GM12878 (cell line): ENCODE measurements around the gene NEURL4. TPM values are rescaled to one million over a fixed set of nuclear protein-coding genes. Genes with fewer than 3 reads are reported as not detected.

Source experiments
- ATAC-seq: fragments of 200-7000 bp; cut with Tn5 transposase; 3 replicates; pipeline ENCODE4 v1.9.1; 2020; ENCODE audit warnings: mild to moderate bottlenecking, moderate library complexity
- BruUV-seq: library from RNA; stranded (reverse); fragments of 400-500 nt; replicated peaks from 2 replicates; lab custom pipeline; 2021; lab: Mats Ljungman, UMichigan
- CTCF ChIA-PET: fragments of 300-600 bp; sonication (Branson Sonifier 250); formaldehyde crosslinking; extraction: SDS; loops from one replicate; lab custom pipeline; 2021; ENCODE audit warnings: inconsistent platforms; lab: Yijun Ruan, JAX
- POLR2A ChIA-PET: fragments of 350-600 bp; formaldehyde crosslinking; extraction: SDS; loops from one replicate; lab custom pipeline; 2021; ENCODE audit warnings: inconsistent platforms; lab: Charles Lee
- RAD21 ChIA-PET: fragments of 300-600 bp; sonication (Branson Sonifier 250); formaldehyde crosslinking; loops from one replicate; lab custom pipeline; 2023; ENCODE audit warnings: antibody characterized with exemption; ENCODE audit not compliant: unreplicated experiment; lab: Charles Lee
- SMC1A ChIA-PET: fragments of 300-600 bp; sonication (Branson Sonifier 250); formaldehyde crosslinking; loops from one replicate; lab custom pipeline; 2023; ENCODE audit not compliant: unreplicated experiment, uncharacterized antibody; lab: Charles Lee
- DNase-seq: peaks from one replicate; pipeline ENCODE4 v3.0.0-alpha.2; 2011; ENCODE audit warnings: low read depth, low spot score
- FAIRE-seq: peaks from 3 replicates; lab custom pipeline; 2011; peaks lifted over from hg19 to GRCh38; lab: Jason Lieb, UNC
- H2AFZ ChIP-seq: 2 replicates; pipeline ENCODE4 v1.6.0; 2011; ENCODE audit warnings: low read depth, low read length, control low read depth; ENCODE audit not compliant: control insufficient read depth
- H3K27ac ChIP-seq: 2 replicates; pipeline ENCODE4 v1.5.1; 2011; ENCODE audit warnings: control low read depth; ENCODE audit not compliant: control insufficient read depth, insufficient read depth
- H3K27me3 ChIP-seq, 2 experiments: replicated peaks in 1 of 2; 2 replicates each; pipeline versions ENCODE4 v1.6.0 to v1.6.1; 2011; ENCODE audit warnings: low read length in 1 of 2; ENCODE audit not compliant: control insufficient read depth in 2 of 2, insufficient read depth in 2 of 2
- H3K36me3 ChIP-seq, 2 experiments: 2 replicates each; pipeline ENCODE4 v1.5.1; 2011; ENCODE audit warnings: low read length in 1 of 2; ENCODE audit not compliant: control insufficient read depth in 2 of 2, insufficient read depth in 2 of 2
- H3K4me1 ChIP-seq: 2 replicates; pipeline ENCODE4 v1.6.1; 2011; ENCODE audit warnings: mild to moderate bottlenecking, low read length, moderate library complexity, mixed read lengths; ENCODE audit not compliant: control insufficient read depth, insufficient read depth
- H3K4me2 ChIP-seq: 2 replicates; pipeline ENCODE4 v1.6.0; 2011; ENCODE audit warnings: control low read depth; ENCODE audit not compliant: control insufficient read depth, insufficient read depth
- H3K4me3 ChIP-seq: fragments of 200-600 bp; sonication (generic); 2 replicates; pipeline ENCODE4 v1.5.1; 2016
- H3K79me2 ChIP-seq: 2 replicates; pipeline ENCODE4 v1.6.0; 2011; ENCODE audit warnings: low read length; ENCODE audit not compliant: control insufficient read depth, insufficient read depth
- H3K9ac ChIP-seq: 2 replicates; pipeline ENCODE4 v1.8.0; 2011; ENCODE audit warnings: low read length, control low read depth, mixed read lengths; ENCODE audit not compliant: control insufficient read depth, insufficient read depth
- H3K9me3 ChIP-seq: replicated peaks from 3 replicates; pipeline ENCODE4 v1.5.1; 2011; ENCODE audit warnings: mild to moderate bottlenecking, low read length; ENCODE audit not compliant: control insufficient read depth, insufficient read depth
- H4K20me1 ChIP-seq: 2 replicates; pipeline ENCODE4 v1.6.0; 2011; ENCODE audit not compliant: control insufficient read depth, insufficient read depth
- ASH2L ChIP-seq: fragments of 300-600, 200-600 bp; sonication (generic); IDR thresholded peaks from 2 replicates; pipeline ENCODE4 v1.6.1; 2017; ENCODE audit warnings: low read depth, mild to moderate bottlenecking, borderline replicate concordance
- BMI1 ChIP-seq: fragments of 450-650 bp; IDR thresholded peaks from 2 replicates; pipeline ENCODE4 v1.6.1; 2016; ENCODE audit warnings: mild to moderate bottlenecking, moderate library complexity, borderline replicate concordance
- ELK1 ChIP-seq: IDR thresholded peaks from 2 replicates; pipeline ENCODE4 v1.6.1; 2012; ENCODE audit warnings: low read depth, low read length, improper control_type of control experiment
- GATAD2B ChIP-seq: fragments of 450-650 bp; conservative IDR thresholded peaks from 2 replicates; pipeline ENCODE4 v1.6.1; 2017; ENCODE audit warnings: low read depth, mild to moderate bottlenecking, moderate library complexity
- HCFC1 ChIP-seq: fragments of 150-350 bp; IDR thresholded peaks from 2 replicates; pipeline ENCODE4 v1.6.1; 2014; ENCODE audit warnings: low read length
- MXI1 ChIP-seq: fragments of 150-350 bp; IDR thresholded peaks from 2 replicates; pipeline ENCODE4 v1.6.1; 2011; ENCODE audit warnings: low read depth, mild to moderate bottlenecking, inconsistent platforms, low read length, improper control_type of control experiment
- NFYB ChIP-seq: IDR thresholded peaks from 2 replicates; pipeline ENCODE4 v1.6.1; 2011; ENCODE audit warnings: low read depth, mild to moderate bottlenecking, low read length, improper control_type of control experiment, moderate library complexity; ENCODE audit not compliant: insufficient read depth
- PML ChIP-seq: IDR thresholded peaks from 2 replicates; pipeline ENCODE4 v1.6.1; 2012; ENCODE audit warnings: low read length, inconsistent platforms
- POLR2AphosphoS2 ChIP-seq: IDR thresholded peaks from 2 replicates; pipeline ENCODE4 v1.6.1; 2011; ENCODE audit warnings: low read depth, mild to moderate bottlenecking, low read length, improper control_type of control experiment, moderate library complexity
- POLR2AphosphoS5 ChIP-seq: IDR thresholded peaks from 2 replicates; pipeline ENCODE4 v1.6.1; 2011; ENCODE audit warnings: mild to moderate bottlenecking, low read length, inconsistent platforms
- RBBP5 ChIP-seq: fragments of 200-600 bp; sonication (generic); conservative IDR thresholded peaks from 2 replicates; pipeline ENCODE4 v1.6.1; 2016
- SMC3 ChIP-seq: IDR thresholded peaks from 2 replicates; pipeline ENCODE4 v1.6.1; 2011; ENCODE audit warnings: low read length, improper control_type of control experiment, borderline replicate concordance
- ZBTB11 ChIP-seq: fragments of 450-650 bp; formaldehyde crosslinking; IDR thresholded peaks from 2 replicates; pipeline ENCODE4 v1.5.0; 2022; ENCODE audit warnings: mild to moderate bottlenecking, missing genetic modification characterization
- ZNF687 ChIP-seq: fragments of 450-650 bp; IDR thresholded peaks from 2 replicates; pipeline ENCODE4 v1.6.1; 2017; ENCODE audit warnings: mild to moderate bottlenecking, moderate library complexity
- WGBS: methylation state at CpG from one replicate; pipeline ENCODE4 v1.1.6; 2016; ENCODE audit warnings: low lambda C conversion rate; ENCODE audit not compliant: insufficient replicate concordance, insufficient coverage; ENCODE audit errors: missing lambda C conversion rate; 5-methylcytosine and 5-hydroxymethylcytosine counted together
- in situ Hi-C: fragments of 300-500 bp; cut with MboI; formaldehyde crosslinking; loops from 9 replicates; pipeline ENCODE4 v1.14.3; 2018; ENCODE audit warnings: mixed read lengths
- intact Hi-C: fragments of 100-400 bp; cut with micrococcal nuclease; formaldehyde crosslinking; loops from one replicate; pipeline ENCODE4 v1.14.2; 2022; ENCODE audit not compliant: unreplicated experiment
- polyA plus RNA-seq, 11 experiments: library from polyadenylated mRNA; depleted of rRNA in 4 of 11; unstranded in 6 of 11; stranded (reverse) in 5 of 11; fragments of >200 nt; fragmentation: Nextera tagmentation in 4 of 11; fragmentation: Illumina TruSeq in 1 of 11; extraction: Ambion mirVana in 4 of 11; extraction: Trizol in 1 of 11; gene quantifications; 1 replicate in 1 of 11; 2 replicates in 10 of 11; pipeline versions ENCODE4 v1.2.1 to v1.2.3, GENCODE V29; 2011 to 2016; ENCODE audit warnings: inconsistent platforms in 2 of 11, missing spikeins in 2 of 11, low read depth in 1 of 11
- total RNA-seq, 4 experiments: library from RNA; depleted of rRNA in 3 of 4; stranded (reverse); fragments of >200 nt in 3 of 4; fragmentation: Illumina TruSeq in 1 of 4; extraction: Trizol in 1 of 4; gene quantifications; 2 replicates each; pipeline versions ENCODE4 v1.2.1 to v1.2.3, GENCODE V29; 2013 to 2021
- TF ChIP-seq, protein P1 (sequence below): IDR thresholded peaks from 2 replicates; pipeline ENCODE4 v1.6.1; 2011; ENCODE audit warnings: borderline replicate concordance, low read depth, mild to moderate bottlenecking, moderate library complexity, low read length; ENCODE audit not compliant: insufficient read depth, poor library complexity, severe bottlenecking

NEURL4 gene
- total and polyA plus RNA-seq, 10 of the 15 experiments (the other 5 are each of a cell fraction or from before 2014, with no cell fraction given), result 0.03 to 41.9 (median 10.0) TPM

DNA sequence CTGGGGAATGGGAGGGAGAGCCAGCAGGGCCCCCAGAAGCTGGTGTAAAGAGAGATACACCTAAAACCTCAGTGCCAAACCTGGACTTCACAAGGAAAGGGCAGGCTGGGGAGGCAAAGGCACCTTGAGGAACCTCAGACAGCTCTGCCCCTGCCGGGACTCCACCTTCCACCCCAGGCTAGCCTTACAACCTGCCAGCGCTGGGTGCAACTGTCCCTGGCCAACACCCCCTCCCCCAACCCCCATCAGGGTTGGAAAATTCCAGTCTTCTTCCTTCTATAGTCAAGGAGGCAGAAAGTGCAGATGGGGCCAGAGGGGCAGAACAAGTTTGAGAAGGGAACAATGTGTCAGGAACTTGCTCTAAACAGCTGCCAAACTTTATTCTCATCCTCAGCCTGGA lies 36.9 kb downstream of the NEURL4 start:
- RAD21 ChIA-PET, result no interaction called here
- Histone ChIP-seq H2AFZ (no peak overlapping the region), H3K9ac (no peak overlapping the region), H3K4me3 (no peak overlapping the region), H3K36me3 (no peaks in the 10 kb centered on the region), H3K4me2 (no peak overlapping the region), H4K20me1 (no peaks in the 10 kb centered on the region; the same call in 1 of the 2 replicates), H3K79me2 (no peaks in the 10 kb centered on the region), H3K9me3 (no peaks in the 10 kb centered on the region), H3K27ac (no peak overlapping the region), H3K4me1 (peaks cover 3% of the 10 kb centered on the region), H3K27me3 (peaks cover 3 to 6% of the 10 kb centered on the region in 2 experiments)
- FAIRE-seq (no peak), ATAC-seq (no peak), DNase-seq (no peak)
- 17% methylated on average over 2 of the region's 2 CpGs for WGBS
- in situ Hi-C loops (no loop called here), intact Hi-C loops (no loop called here)
- POLR2A ChIA-PET, result no interaction called here
- CTCF ChIA-PET, result interaction anchor here (0.9 to 2.6 kb wide), 4 partner anchors 12 to 246 kb away, joined by 3 to 8 read pairs (median 6); partner anchors contain the start of gene TMEM95
- BruUV-seq, result no TSS peak
- SMC1A ChIA-PET, result no interaction called here
- TF ChIP-seq MXI1 (no peak), ELK1 (no peak), GATAD2B (no peak), NFYB (no peak), PML (no peak), RBBP5 (no peak), ASH2L (no peak), ZBTB11 (no peak), ZNF687 (no peak), HCFC1 (no peak), POLR2AphosphoS2 (no peak), BMI1 (no peak), SMC3 (no peak), POLR2AphosphoS5 (no peak)
- TF ChIP-seq, protein P1, sequence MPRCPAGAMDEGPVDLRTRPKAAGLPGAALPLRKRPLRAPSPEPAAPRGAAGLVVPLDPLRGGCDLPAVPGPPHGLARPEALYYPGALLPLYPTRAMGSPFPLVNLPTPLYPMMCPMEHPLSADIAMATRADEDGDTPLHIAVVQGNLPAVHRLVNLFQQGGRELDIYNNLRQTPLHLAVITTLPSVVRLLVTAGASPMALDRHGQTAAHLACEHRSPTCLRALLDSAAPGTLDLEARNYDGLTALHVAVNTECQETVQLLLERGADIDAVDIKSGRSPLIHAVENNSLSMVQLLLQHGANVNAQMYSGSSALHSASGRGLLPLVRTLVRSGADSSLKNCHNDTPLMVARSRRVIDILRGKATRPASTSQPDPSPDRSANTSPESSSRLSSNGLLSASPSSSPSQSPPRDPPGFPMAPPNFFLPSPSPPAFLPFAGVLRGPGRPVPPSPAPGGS, result no peak
